Psoas muscle (tissue), 8 donors: Measurements from ENCODE around the gene KRT35. TPM values are rescaled to one million over a fixed set of nuclear protein-coding genes. Genes with fewer than 3 reads are reported as not detected.

Experiments
- ATAC-seq, 4 donors: fragments of 200-7000 bp; cut with Tn5 transposase; one replicate each; pipeline ENCODE4 v1.9.1; 2020; ENCODE audit warnings: moderate library complexity in 3 of 4, mild to moderate bottlenecking in 2 of 4
- DNase-seq, 2 donors: peaks; one replicate each; pipeline ENCODE4 v3.0.0-alpha.2; 2020
- H3K27ac ChIP-seq: fragments of 200-600 bp; one replicate; pipeline ENCODE4 v1.8.0; 2022
- H3K27me3 ChIP-seq, 3 donors: fragments of 200-600 bp in 1 of 3; one replicate each; pipeline versions ENCODE4 v1.6.1 to v1.8.0; 2013 to 2022; ENCODE audit warnings: low read length in 2 of 3, mild to moderate bottlenecking in 2 of 3, moderate library complexity in 1 of 3; ENCODE audit not compliant: insufficient read depth in 3 of 3
- H3K36me3 ChIP-seq, 2 donors: fragments of 200-600 bp in 1 of 2; one replicate each; pipeline versions ENCODE4 v1.6.1 to v1.8.0; 2013 to 2022; ENCODE audit warnings: low read depth in 1 of 2, mild to moderate bottlenecking in 1 of 2, moderate library complexity in 1 of 2; ENCODE audit not compliant: insufficient read depth in 1 of 2
- H3K4me1 ChIP-seq: fragments of 200-600 bp; one replicate; pipeline ENCODE4 v1.8.0; 2022
- H3K4me3 ChIP-seq: fragments of 200-600 bp; one replicate; pipeline ENCODE4 v1.8.0; 2022; ENCODE audit warnings: mild to moderate bottlenecking
- H3K9me3 ChIP-seq: fragments of 200-600 bp; one replicate; pipeline ENCODE4 v1.8.0; 2022
- WGBS, 3 donors: extraction: QIAGEN DNeasy Blood & Tissue Kit; methylation state at CpG; one replicate each; pipeline versions ENCODE4 v1.1.6 to v1.1.7; 2013; 5-methylcytosine and 5-hydroxymethylcytosine counted together
- intact Hi-C, 2 donors: fragments of 100-400 bp; cut with DNase I; formaldehyde crosslinking; loops; one replicate each; pipeline versions ENCODE4 v1.11.0 to v1.14.2; 2022
- polyA plus RNA-seq, 3 donors: library from polyadenylated mRNA; stranded (reverse); fragments of 200-250 nt; gene quantifications; one replicate each; pipeline ENCODE4 v1.2.3, GENCODE V29; 2013
- total RNA-seq, 4 donors: library from RNA; stranded (reverse); fragmentation: NEBNext Ultra II Directional in 2 of 4; extraction: Animal tissue kit (Norgen Biotek cat#: 25700) in 2 of 4; gene quantifications; one replicate each; pipeline versions ENCODE4 v1.2.1 to v1.2.4, GENCODE V29; 2021 to 2023
- TF ChIP-seq, protein P1 (sequence below): fragments of 200-600 bp; IDR thresholded peaks from one replicate; pipeline ENCODE4 v1.8.0; 2022; ENCODE audit warnings: antibody characterized with exemption
- donor health status: healthy with polysubstance abuse.
- donor health status: DM: no; HTN: no; CAD: no; lungs with moderate emphysema.
- donor health status: Bipolar disorder and iron deficiency.
- donor health status: healthy.
- donor health status: DM: yes; HTN: yes; CAD: no.
- donor health status: DM: no; HTN: no; CAD: no.
- donor health status: DM: no; HTN: no; CAD: no.
- donor health status: DM: yes; HTN: yes; CAD: no.

The KRT35 gene
- total and polyA plus RNA-seq, 7 donors = not detected

DNA sequence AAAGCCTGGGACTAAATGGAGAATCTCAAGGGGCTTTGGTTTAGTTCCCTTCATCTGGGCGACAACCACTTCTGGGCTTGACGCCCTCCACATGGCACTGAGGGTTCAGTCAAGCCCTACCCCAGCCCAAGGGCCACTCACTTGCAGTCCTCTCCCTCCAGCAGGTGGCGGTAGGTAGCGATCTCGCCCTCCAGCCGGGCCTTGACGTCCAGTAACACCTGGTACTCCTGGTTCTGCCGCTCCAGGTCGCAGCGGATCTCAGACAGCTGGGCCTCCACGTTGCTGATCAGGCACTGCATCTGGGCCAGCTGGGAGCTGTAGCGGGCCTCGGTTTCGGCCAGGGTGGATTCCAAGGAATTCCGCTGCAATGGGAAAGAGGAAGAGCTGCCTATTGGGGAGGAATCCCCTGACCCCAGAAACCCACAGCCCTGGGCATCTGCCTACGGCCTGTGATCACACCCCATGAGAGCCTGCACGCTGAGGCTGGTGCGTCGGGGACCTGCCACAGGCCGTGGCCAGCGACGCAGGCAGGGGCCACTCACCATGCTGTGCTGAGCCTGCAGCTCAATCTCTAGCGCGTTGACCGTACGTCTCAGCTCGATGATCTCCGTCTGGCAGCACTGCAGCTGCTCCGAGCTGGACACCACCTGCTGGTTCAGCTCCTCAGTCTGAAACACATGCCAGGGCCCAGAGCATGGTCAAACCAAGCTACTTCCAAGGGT is 6.0 kb upstream of the KRT35 start:
- H3K27me3 ChIP-seq = peaks cover 0 to 4% (median 0%) of the 10 kb centered on the region in 3 donors
- WGBS, 3 donors = 43 to 51% (median 51%) methylated on average over 29 of the region's 29 CpGs
- no peaks in the 10 kb centered on the region for H3K9me3 ChIP-seq
- TF ChIP-seq, protein P1, sequence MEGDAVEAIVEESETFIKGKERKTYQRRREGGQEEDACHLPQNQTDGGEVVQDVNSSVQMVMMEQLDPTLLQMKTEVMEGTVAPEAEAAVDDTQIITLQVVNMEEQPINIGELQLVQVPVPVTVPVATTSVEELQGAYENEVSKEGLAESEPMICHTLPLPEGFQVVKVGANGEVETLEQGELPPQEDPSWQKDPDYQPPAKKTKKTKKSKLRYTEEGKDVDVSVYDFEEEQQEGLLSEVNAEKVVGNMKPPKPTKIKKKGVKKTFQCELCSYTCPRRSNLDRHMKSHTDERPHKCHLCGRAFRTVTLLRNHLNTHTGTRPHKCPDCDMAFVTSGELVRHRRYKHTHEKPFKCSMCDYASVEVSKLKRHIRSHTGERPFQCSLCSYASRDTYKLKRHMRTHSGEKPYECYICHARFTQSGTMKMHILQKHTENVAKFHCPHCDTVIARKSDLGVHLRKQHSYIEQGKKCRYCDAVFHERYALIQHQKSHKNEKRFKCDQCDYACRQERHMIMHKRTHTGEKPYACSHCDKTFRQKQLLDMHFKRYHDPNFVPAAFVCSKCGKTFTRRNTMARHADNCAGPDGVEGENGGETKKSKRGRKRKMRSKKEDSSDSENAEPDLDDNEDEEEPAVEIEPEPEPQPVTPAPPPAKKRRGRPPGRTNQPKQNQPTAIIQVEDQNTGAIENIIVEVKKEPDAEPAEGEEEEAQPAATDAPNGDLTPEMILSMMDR = peak; percentile 21
- H3K4me3 ChIP-seq = no peak overlapping the region
- ATAC-seq = peak in 1 of 4 donors; percentile 38
- intact Hi-C loops = no loop called here
- no peaks in the 10 kb centered on the region for H3K36me3 ChIP-seq
- no peaks in the 10 kb centered on the region for H3K4me1 ChIP-seq
- DNase-seq = no peak
- no peak overlapping the region for H3K27ac ChIP-seq

DNA sequence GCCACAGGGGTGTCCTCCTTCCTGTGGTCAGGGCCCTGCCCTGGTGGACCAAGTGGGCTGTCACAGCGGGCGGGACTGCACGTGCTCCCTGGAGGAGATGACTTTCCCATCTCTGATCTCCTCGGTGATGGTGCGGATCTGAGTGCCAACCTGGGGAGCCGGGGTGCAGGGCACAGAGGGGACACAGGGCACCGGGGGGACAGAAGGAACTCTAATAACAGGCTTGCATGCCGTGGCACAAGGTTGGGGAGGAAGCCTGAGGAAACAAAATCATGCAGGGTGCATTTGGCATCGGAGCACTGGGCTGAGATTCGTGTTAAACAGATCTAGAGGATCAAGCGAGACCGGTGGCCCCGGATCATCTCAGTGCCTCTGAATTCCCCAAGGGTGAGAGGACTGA is 5.4 kb upstream of the KRT35 start:
- intact Hi-C loops = no loop called here
- H3K4me3 ChIP-seq = no peak overlapping the region
- no peak overlapping the region for H3K27ac ChIP-seq
- WGBS, 3 donors = 89 to 92% (median 90%) methylated on average over 13 of the region's 13 CpGs
- no peaks in the 10 kb centered on the region for H3K9me3 ChIP-seq
- DNase-seq (no peak), ATAC-seq (no peak)
- no peaks in the 10 kb centered on the region for H3K36me3 ChIP-seq
- peaks cover 0 to 4% (median 0%) of the 10 kb centered on the region in 3 donors for H3K27me3 ChIP-seq
- H3K4me1 ChIP-seq = no peaks in the 10 kb centered on the region
- TF ChIP-seq, protein P1 = no peak

DNA sequence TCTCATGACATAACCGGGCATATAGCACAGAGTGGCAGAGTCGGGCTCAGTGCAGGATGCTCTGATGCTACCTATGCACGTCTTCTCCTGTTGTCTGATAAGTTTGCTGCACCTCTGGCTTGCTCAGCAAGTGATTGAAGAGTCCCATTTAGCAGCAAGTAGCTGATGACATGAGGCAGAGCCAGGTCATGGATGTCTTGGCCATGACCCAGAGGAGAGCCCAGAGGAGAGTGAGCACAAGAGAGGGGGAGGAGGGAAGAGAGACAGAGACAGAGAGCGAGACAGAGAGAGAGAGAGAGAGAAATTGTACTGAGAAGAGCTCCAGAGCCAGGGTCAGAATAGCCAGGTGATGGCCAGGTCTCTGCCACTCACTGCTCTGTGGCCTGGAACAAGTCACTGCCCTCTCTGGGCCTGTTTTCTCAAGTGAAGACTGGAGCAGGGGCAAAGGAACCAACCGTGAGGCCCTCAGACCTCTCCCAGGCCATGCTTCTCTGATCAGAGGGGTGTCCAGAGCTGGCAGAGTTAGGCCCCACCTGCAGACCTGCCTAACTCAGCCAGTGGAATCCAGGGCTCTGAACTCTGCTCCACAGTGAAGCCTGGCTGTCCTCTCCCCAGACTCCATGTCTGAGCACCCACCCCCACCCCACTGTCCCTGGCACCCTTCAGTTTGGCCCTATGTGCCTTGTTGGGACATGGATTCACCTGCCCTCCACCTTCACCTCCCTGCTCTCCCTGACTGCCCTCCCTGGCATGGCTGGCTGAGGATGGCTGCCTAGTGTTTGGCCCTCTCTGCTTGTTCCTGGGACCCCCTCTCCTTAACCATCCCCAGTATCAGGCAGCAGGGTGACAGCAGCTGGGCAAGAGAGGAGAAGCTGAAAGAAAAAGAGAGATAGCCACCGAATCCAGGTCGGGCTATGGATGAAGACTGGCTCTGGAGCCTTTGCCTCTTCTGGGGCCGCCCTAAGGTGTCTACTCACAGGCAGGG is 4.3 kb upstream of the KRT35 start:
- TF ChIP-seq, protein P1 = no peak
- H3K4me3 ChIP-seq = no peak overlapping the region
- no peak overlapping the region for H3K27ac ChIP-seq
- DNase-seq (no peak), ATAC-seq (peak in 1 of 4 donors; percentile 55)
- intact Hi-C loops = no loop called here
- WGBS, 3 donors = 83 to 90% (median 85%) methylated on average over 8 of the region's 8 CpGs
- peaks cover 0 to 4% (median 0%) of the 10 kb centered on the region in 3 donors for H3K27me3 ChIP-seq
- H3K36me3 ChIP-seq = no peaks in the 10 kb centered on the region
- no peaks in the 10 kb centered on the region for H3K9me3 ChIP-seq
- H3K4me1 ChIP-seq = no peaks in the 10 kb centered on the region

DNA sequence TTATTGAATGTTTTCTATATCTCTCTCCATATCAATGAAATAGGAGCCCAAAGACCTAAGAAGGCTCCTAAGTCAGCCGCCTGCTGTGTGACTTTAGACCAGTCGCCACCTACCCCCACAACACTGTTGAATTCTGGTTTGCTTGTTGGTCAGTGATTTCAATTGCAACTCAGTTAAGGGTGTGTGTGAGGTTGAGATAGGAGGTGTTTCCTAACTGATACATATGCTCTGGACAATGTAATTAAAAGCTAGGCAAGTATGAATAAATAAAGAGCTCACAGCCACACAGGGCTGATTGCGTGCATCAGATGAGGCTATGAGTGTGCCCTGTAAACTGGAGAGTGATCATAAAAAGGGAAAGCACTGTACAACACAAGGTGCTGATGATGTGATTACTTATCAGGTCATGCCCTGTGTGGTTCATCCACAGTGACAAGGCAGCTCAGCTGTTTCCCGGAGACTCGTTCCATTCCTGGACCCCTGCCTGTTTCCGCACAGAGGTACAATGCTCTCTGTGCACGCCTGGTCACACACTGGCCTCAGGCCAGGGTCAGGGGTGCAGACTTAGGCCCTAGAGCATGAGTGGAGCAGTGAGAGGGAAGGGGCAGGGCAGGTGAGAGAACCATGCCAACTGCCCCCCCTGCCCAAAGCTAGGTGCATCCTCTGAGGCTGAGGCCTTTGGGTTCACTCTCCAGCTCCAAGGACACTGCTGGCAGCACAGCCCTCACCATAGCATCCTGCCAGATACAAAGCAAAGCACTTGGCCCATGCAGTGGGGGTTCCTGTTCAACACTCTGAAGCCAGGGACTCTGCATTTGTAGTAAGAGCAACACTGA is 3.3 kb upstream of the KRT35 start:
- H3K27me3 ChIP-seq = peaks cover 0 to 4% (median 0%) of the 10 kb centered on the region in 3 donors
- intact Hi-C loops = no loop called here

More for the DNA sequence above, 3.3 kb upstream of the KRT35 start:
- TF ChIP-seq, protein P1 = no peak
- Histone ChIP-seq H3K4me1 (no peaks in the 10 kb centered on the region), H3K36me3 (no peaks in the 10 kb centered on the region), H3K27ac (no peak overlapping the region), H3K9me3 (no peaks in the 10 kb centered on the region), H3K4me3 (no peak overlapping the region)
- DNase-seq (no peak), ATAC-seq (no peak)
- 61 to 65% (median 64%) methylated on average over 7 of the region's 7 CpGs for WGBS, 3 donors
